Karpas-422 (cell line): Measurements from ENCODE around the gene PNPLA3. TPM values are rescaled to one million over a fixed set of nuclear protein-coding genes. Genes with fewer than 3 reads are reported as not detected.

Experiments used
- DNase-seq: peaks from one replicate; pipeline ENCODE4 v3.0.0-alpha.2; 2015
- H2AFZ ChIP-seq: fragments of 200-600 bp; sonication (generic); 2 replicates; pipeline ENCODE4 v1.6.1; 2014; ENCODE audit warnings: antibody characterized with exemption, low read length, mixed read lengths
- H3K27ac ChIP-seq: fragments of 200-600 bp; sonication (generic); 2 replicates; pipeline ENCODE4 v1.5.1; 2014; ENCODE audit warnings: mild to moderate bottlenecking, low read length, moderate library complexity
- H3K27me3 ChIP-seq: fragments of 200-600 bp; sonication (generic); 2 replicates; pipeline ENCODE4 v1.6.1; 2014; ENCODE audit warnings: low read length, mixed read lengths
- H3K36me3 ChIP-seq: fragments of 200-600 bp; sonication (generic); 2 replicates; pipeline ENCODE4 v1.6.1; 2014; ENCODE audit warnings: low read length, mixed read lengths; ENCODE audit not compliant: insufficient read depth
- H3K4me1 ChIP-seq: fragments of 200-600 bp; sonication (generic); 2 replicates; pipeline ENCODE4 v1.6.1; 2014; ENCODE audit warnings: mild to moderate bottlenecking, low read length, mixed read lengths
- H3K4me2 ChIP-seq: fragments of 200-600 bp; sonication (generic); 2 replicates; pipeline ENCODE4 v1.6.1; 2014; ENCODE audit warnings: low read length, low read depth, mild to moderate bottlenecking; ENCODE audit not compliant: poor library complexity, severe bottlenecking
- H3K4me3 ChIP-seq: fragments of 200-600 bp; sonication (generic); 2 replicates; pipeline ENCODE4 v1.5.1; 2014; ENCODE audit warnings: mild to moderate bottlenecking, antibody characterized with exemption, low read length, mixed read lengths
- H3K79me2 ChIP-seq: fragments of 200-600 bp; sonication (generic); 2 replicates; pipeline ENCODE4 v1.6.1; 2014; ENCODE audit warnings: mild to moderate bottlenecking, low read length, mixed read lengths
- H3K9ac ChIP-seq: fragments of 200-600 bp; sonication (generic); 2 replicates; pipeline ENCODE4 v1.6.0; 2014; ENCODE audit warnings: low read length
- H3K9me2 ChIP-seq: fragments of 200-600 bp; sonication (generic), shearing (Covaris generic); replicated peaks from 2 replicates; pipeline ENCODE4 v1.6.0; 2014; ENCODE audit warnings: mild to moderate bottlenecking, low read length, moderate library complexity; ENCODE audit not compliant: insufficient read depth
- H3K9me3 ChIP-seq: fragments of 300-700, 200-600 bp; sonication (generic); 2 replicates; pipeline ENCODE4 v1.6.1; 2014; ENCODE audit warnings: low read length, mixed read lengths
- H4K20me1 ChIP-seq: fragments of 200-600 bp; sonication (generic); 2 replicates; pipeline ENCODE4 v1.6.1; 2014; ENCODE audit warnings: mild to moderate bottlenecking, antibody characterized with exemption, low read length, low read depth; ENCODE audit not compliant: insufficient read depth
- total RNA-seq: library from RNA; depleted of rRNA; stranded (reverse); fragments of >200 nt; shearing (Covaris generic); gene quantifications from 2 replicates; pipeline ENCODE4 v1.2.3, GENCODE V29; 2014; ENCODE audit warnings: low replicate concordance

Gene PNPLA3
- total RNA-seq, 1 experiment from 2014 or later, result not detected

- no peaks in the 10 kb centered on the region for H3K36me3 ChIP-seq
- no peaks in the 10 kb centered on the region for H3K9me3 ChIP-seq
- H3K4me2 ChIP-seq, result no peak overlapping the region
- no peak overlapping the region for H3K27ac ChIP-seq
- H3K9me2 ChIP-seq, result no peaks in the 10 kb centered on the region
- DNase-seq, result no peak
- H3K79me2 ChIP-seq, result no peaks in the 10 kb centered on the region
- H4K20me1 ChIP-seq, result 0 out of 2 replicates have a peak, but pooled peaks cover 3% of the 10 kb centered on the region
- H3K4me3 ChIP-seq, result no peak overlapping the region
- H2AFZ ChIP-seq, result no peak overlapping the region
- no peaks in the 10 kb centered on the region for H3K27me3 ChIP-seq
- no peaks in the 10 kb centered on the region for H3K4me1 ChIP-seq
- H3K9ac ChIP-seq, result no peak overlapping the region
Measured at GRCh38 chr22:43923191-43923590, 414 bp upstream of the PNPLA3 start.

GRCh38 chr22:43924877-43925276 lies 1.3 kb downstream of the PNPLA3 start:
- no peak overlapping the region for H3K9ac ChIP-seq

GRCh38 chr22:43925433-43926348 lies 2.1 kb downstream of the PNPLA3 start:
- H3K27me3 ChIP-seq, result no peaks in the 10 kb centered on the region
- 0 out of 2 replicates have a peak, but pooled peaks cover 3% of the 10 kb centered on the region for H4K20me1 ChIP-seq
- no peak overlapping the region for H3K27ac ChIP-seq
- H3K36me3 ChIP-seq, result no peaks in the 10 kb centered on the region
- H3K4me3 ChIP-seq, result no peak overlapping the region
- no peaks in the 10 kb centered on the region for H3K79me2 ChIP-seq
- no peaks in the 10 kb centered on the region for H3K4me1 ChIP-seq
- no peaks in the 10 kb centered on the region for H3K9me2 ChIP-seq
- H3K9me3 ChIP-seq, result no peaks in the 10 kb centered on the region
- no peak overlapping the region for H2AFZ ChIP-seq
- no peak for DNase-seq
- no peak overlapping the region for H3K4me2 ChIP-seq
- H3K9ac ChIP-seq, result no peak overlapping the region

More at GRCh38 chr22:43924877-43925276, 1.3 kb downstream of the PNPLA3 start:
- H3K79me2 ChIP-seq, result no peaks in the 10 kb centered on the region
- H3K4me1 ChIP-seq, result no peaks in the 10 kb centered on the region
- H3K27me3 ChIP-seq, result no peaks in the 10 kb centered on the region
- no peak overlapping the region for H3K27ac ChIP-seq
- H4K20me1 ChIP-seq, result 0 out of 2 replicates have a peak, but pooled peaks cover 3% of the 10 kb centered on the region
- no peaks in the 10 kb centered on the region for H3K9me2 ChIP-seq
- H3K9me3 ChIP-seq, result no peaks in the 10 kb centered on the region
- no peak for DNase-seq
- no peak overlapping the region for H3K4me2 ChIP-seq
- H3K4me3 ChIP-seq, result no peak overlapping the region
- no peak overlapping the region for H2AFZ ChIP-seq
- H3K36me3 ChIP-seq, result no peaks in the 10 kb centered on the region

GRCh38 chr22:43926349-43926710 lies 2.7 kb downstream of the PNPLA3 start:
- no peak for DNase-seq
- H3K4me1 ChIP-seq, result no peaks in the 10 kb centered on the region
- H3K9ac ChIP-seq, result no peak overlapping the region
- no peak overlapping the region for H3K4me2 ChIP-seq
- no peak overlapping the region for H3K27ac ChIP-seq
- H2AFZ ChIP-seq, result no peak overlapping the region
- no peaks in the 10 kb centered on the region for H3K27me3 ChIP-seq
- 0 out of 2 replicates have a peak, but pooled peaks cover 3% of the 10 kb centered on the region for H4K20me1 ChIP-seq
- H3K4me3 ChIP-seq, result no peak overlapping the region
- no peaks in the 10 kb centered on the region for H3K79me2 ChIP-seq
- H3K9me3 ChIP-seq, result no peaks in the 10 kb centered on the region
- H3K9me2 ChIP-seq, result no peaks in the 10 kb centered on the region
- no peaks in the 10 kb centered on the region for H3K36me3 ChIP-seq

- Histone ChIP-seq H3K4me1 (no peaks in the 10 kb centered on the region), H3K36me3 (no peaks in the 10 kb centered on the region)
Measured at GRCh38 chr22:43928468-43928867, 4.9 kb downstream of the PNPLA3 start.

GRCh38 chr22:43928908-43929307 lies 5.3 kb downstream of the PNPLA3 start:
- H3K9me2 ChIP-seq, result no peaks in the 10 kb centered on the region
- no peaks in the 10 kb centered on the region for H3K27me3 ChIP-seq
- no peak overlapping the region for H3K4me2 ChIP-seq
- no peak overlapping the region for H3K4me3 ChIP-seq
- no peaks in the 10 kb centered on the region for H4K20me1 ChIP-seq
- H3K79me2 ChIP-seq, result no peaks in the 10 kb centered on the region
- no peak for DNase-seq
- no peaks in the 10 kb centered on the region for H3K36me3 ChIP-seq
- H3K4me1 ChIP-seq, result no peaks in the 10 kb centered on the region
- no peak overlapping the region for H3K27ac ChIP-seq
- no peaks in the 10 kb centered on the region for H3K9me3 ChIP-seq
- no peak overlapping the region for H2AFZ ChIP-seq
- no peak overlapping the region for H3K9ac ChIP-seq

More at GRCh38 chr22:43928468-43928867, 4.9 kb downstream of the PNPLA3 start:
- Histone ChIP-seq H3K79me2 (no peaks in the 10 kb centered on the region), H4K20me1 (no peaks in the 10 kb centered on the region), H3K4me3 (no peak overlapping the region), H3K27me3 (no peaks in the 10 kb centered on the region), H3K9ac (no peak overlapping the region), H3K9me3 (no peaks in the 10 kb centered on the region), H2AFZ (no peak overlapping the region), H3K9me2 (no peaks in the 10 kb centered on the region), H3K4me2 (no peak overlapping the region), H3K27ac (no peak overlapping the region)
- DNase-seq, result no peak

- no peak overlapping the region for H3K9ac ChIP-seq
Measured at GRCh38 chr22:43931771-43932170, 8.2 kb downstream of the PNPLA3 start.

GRCh38 chr22:43941449-43941848 lies 17.8 kb downstream of the PNPLA3 start:
- no peak for DNase-seq
- no peak overlapping the region for H3K4me2 ChIP-seq
- no peaks in the 10 kb centered on the region for H3K4me1 ChIP-seq
- no peaks in the 10 kb centered on the region for H4K20me1 ChIP-seq
- H3K27ac ChIP-seq, result no peak overlapping the region
- H3K79me2 ChIP-seq, result no peaks in the 10 kb centered on the region
- no peaks in the 10 kb centered on the region for H3K9me3 ChIP-seq
- H3K36me3 ChIP-seq, result no peaks in the 10 kb centered on the region
- H3K27me3 ChIP-seq, result no peaks in the 10 kb centered on the region
- no peak overlapping the region for H2AFZ ChIP-seq
- H3K9ac ChIP-seq, result no peak overlapping the region
- no peaks in the 10 kb centered on the region for H3K9me2 ChIP-seq
- no peak overlapping the region for H3K4me3 ChIP-seq

More at GRCh38 chr22:43931771-43932170, 8.2 kb downstream of the PNPLA3 start:
- H3K36me3 ChIP-seq, result no peaks in the 10 kb centered on the region
- H2AFZ ChIP-seq, result no peak overlapping the region
- no peaks in the 10 kb centered on the region for H3K79me2 ChIP-seq
- H3K9me3 ChIP-seq, result no peaks in the 10 kb centered on the region
- H3K27ac ChIP-seq, result no peak overlapping the region
- no peaks in the 10 kb centered on the region for H3K27me3 ChIP-seq
- no peak overlapping the region for H3K4me2 ChIP-seq
- H3K4me3 ChIP-seq, result no peak overlapping the region
- no peaks in the 10 kb centered on the region for H4K20me1 ChIP-seq
- no peak for DNase-seq
- H3K9me2 ChIP-seq, result no peaks in the 10 kb centered on the region
- H3K4me1 ChIP-seq, result no peaks in the 10 kb centered on the region
